Calu3 (cell line): ENCODE data around the gene PYGM. TPM values are rescaled to one million over a fixed set of nuclear protein-coding genes. Genes with fewer than 3 reads are reported as not detected.

Experiments
- BruUV-seq: library from RNA; stranded (reverse); fragments of 400-500 nt; replicated peaks from 2 replicates; lab custom pipeline; 2021; lab: Mats Ljungman, UMichigan
- CTCF ChIA-PET: fragments of 300-600 bp; sonication (Branson Sonifier 250); formaldehyde crosslinking; loops from one replicate; lab custom pipeline; 2022; ENCODE audit warnings: antibody characterized with exemption; lab: Charles Lee
- DNase-seq: peaks from one replicate; pipeline ENCODE4 v3.0.0; 2022
- H3K27ac Mint-ChIP-seq: one replicate; pipeline ENCODE4 v1.8.0; 2022; ENCODE audit warnings: mixed read lengths; ENCODE audit not compliant: unreplicated experiment
- H3K27me3 Mint-ChIP-seq: one replicate; pipeline ENCODE4 v1.8.0; 2022; ENCODE audit warnings: mixed read lengths; ENCODE audit not compliant: unreplicated experiment
- H3K36me3 Mint-ChIP-seq: one replicate; pipeline ENCODE4 v1.8.0; 2022; ENCODE audit warnings: mild to moderate bottlenecking, moderate library complexity, mixed read lengths; ENCODE audit not compliant: insufficient read depth, unreplicated experiment
- H3K4me1 Mint-ChIP-seq: one replicate; pipeline ENCODE4 v1.8.0; 2022; ENCODE audit warnings: mild to moderate bottlenecking, low read depth, mixed read lengths; ENCODE audit not compliant: unreplicated experiment
- H3K4me3 Mint-ChIP-seq: one replicate; pipeline ENCODE4 v1.8.0; 2022; ENCODE audit warnings: mild to moderate bottlenecking, low read depth, moderate library complexity, mixed read lengths; ENCODE audit not compliant: unreplicated experiment
- H3K9me3 Mint-ChIP-seq: one replicate; pipeline ENCODE4 v1.8.0; 2022; ENCODE audit warnings: low read depth, mixed read lengths; ENCODE audit not compliant: unreplicated experiment
- CTCF ChIP-seq: fragments of 200-600 bp; IDR thresholded peaks from one replicate; pipeline ENCODE4 v1.8.0; 2022; ENCODE audit warnings: antibody characterized with exemption; ENCODE audit not compliant: unreplicated experiment
- intact Hi-C: fragments of 100-400 bp; cut with micrococcal nuclease; formaldehyde crosslinking; loops from one replicate; pipeline ENCODE4 v1.10.0; 2022; ENCODE audit not compliant: unreplicated experiment
- total RNA-seq: library from RNA; stranded (reverse); gene quantifications from 2 replicates; pipeline ENCODE4 v1.2.3, GENCODE V29; 2022

The PYGM gene
- total RNA-seq, 1 experiment from 2014 or later = 1.4 TPM

GRCh38 chr11:64736654-64737053 lies 23.1 kb downstream of the PYGM start:
- H3K4me3 Mint-ChIP-seq = no peak overlapping the region
- no peaks in the 10 kb centered on the region for H3K9me3 Mint-ChIP-seq
- intact Hi-C loops = no loop called here
- no peaks in the 10 kb centered on the region for H3K36me3 Mint-ChIP-seq
- peaks cover 77% of the 10 kb centered on the region for H3K27me3 Mint-ChIP-seq
- CTCF ChIA-PET = no interaction called here
- no peak for DNase-seq
- peaks cover 7% of the 10 kb centered on the region for H3K4me1 Mint-ChIP-seq
- BruUV-seq = no TSS peak
- H3K27ac Mint-ChIP-seq = no peak overlapping the region
- TF ChIP-seq CTCF = no peak

GRCh38 chr11:64735725-64736259 lies 24.0 kb downstream of the PYGM start:
- H3K27me3 Mint-ChIP-seq = peaks cover 77% of the 10 kb centered on the region
- no peak overlapping the region for H3K4me3 Mint-ChIP-seq
- no peaks in the 10 kb centered on the region for H3K36me3 Mint-ChIP-seq
- intact Hi-C loops = no loop called here
- CTCF ChIA-PET = no interaction called here
- BruUV-seq = no TSS peak
- H3K9me3 Mint-ChIP-seq = no peaks in the 10 kb centered on the region
- peaks cover 7% of the 10 kb centered on the region for H3K4me1 Mint-ChIP-seq
- DNase-seq = no peak
- TF ChIP-seq CTCF = no peak
- H3K27ac Mint-ChIP-seq = no peak overlapping the region

GRCh38 chr11:64734811-64735724 lies 24.7 kb downstream of the PYGM start:
- H3K4me3 Mint-ChIP-seq = no peak overlapping the region
- no peak overlapping the region for H3K27ac Mint-ChIP-seq
- no peak for TF ChIP-seq CTCF
- peaks cover 7% of the 10 kb centered on the region for H3K4me1 Mint-ChIP-seq
- no TSS peak for BruUV-seq
- H3K36me3 Mint-ChIP-seq = no peaks in the 10 kb centered on the region
- no peak for DNase-seq
- no peaks in the 10 kb centered on the region for H3K9me3 Mint-ChIP-seq
- intact Hi-C loops = no loop called here
- H3K27me3 Mint-ChIP-seq = peaks cover 77% of the 10 kb centered on the region
- CTCF ChIA-PET = no interaction called here

GRCh38 chr11:64731601-64732000 lies 28.2 kb downstream of the PYGM start:
- Mint-ChIP-seq H3K36me3 (no peaks in the 10 kb centered on the region), H3K4me3 (no peak overlapping the region), H3K27ac (no peak overlapping the region), H3K27me3 (peaks cover 84% of the 10 kb centered on the region), H3K4me1 (no peaks in the 10 kb centered on the region), H3K9me3 (no peaks in the 10 kb centered on the region)
- CTCF ChIA-PET = no interaction called here
- intact Hi-C loops = no loop called here
- no peak for DNase-seq
- no TSS peak for BruUV-seq
- no peak for TF ChIP-seq CTCF
